ENCODE data around the gene PLCE1.

PLCE1 gene

GRCh38 chr10:94025806-94026205, 32.1 kb downstream of the PLCE1 start:
- no peak for DNase-seq

DNA sequence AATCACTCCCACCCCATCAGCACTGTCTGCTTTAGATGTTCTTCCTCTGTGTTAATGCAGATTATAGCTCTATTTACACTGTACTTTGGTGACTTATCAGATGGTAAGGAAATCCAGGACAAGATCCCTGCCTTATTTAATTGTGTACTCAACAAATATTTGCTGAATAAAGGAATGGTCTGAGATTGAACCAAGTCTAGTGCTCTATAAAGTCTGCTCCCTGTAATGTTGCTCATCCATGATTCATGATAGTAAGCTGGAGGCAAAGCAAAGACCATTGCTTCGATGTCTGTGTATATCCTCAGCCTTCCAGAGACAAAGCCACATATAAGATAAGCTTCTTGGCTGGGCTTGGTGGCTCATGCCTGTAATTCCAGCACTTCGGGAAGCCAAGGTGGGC, 33.5 kb downstream of the PLCE1 start:
- no peak for DNase-seq

GRCh38 chr10:94029955-94030354, 36.2 kb downstream of the PLCE1 start:
- DNase-seq = no peak

- DNase-seq = no peak
Observed at GRCh38 chr10:94035982-94036765, 42.4 kb downstream of the PLCE1 start.

GRCh38 chr10:94036766-94037033, 43.0 kb downstream of the PLCE1 start:
- DNase-seq = no peak

GRCh38 chr10:94037286-94037685, 43.6 kb downstream of the PLCE1 start:
- DNase-seq = no peak

- DNase-seq = no peak
Observed at GRCh38 chr10:94038024-94038423, 44.3 kb downstream of the PLCE1 start.

DNA sequence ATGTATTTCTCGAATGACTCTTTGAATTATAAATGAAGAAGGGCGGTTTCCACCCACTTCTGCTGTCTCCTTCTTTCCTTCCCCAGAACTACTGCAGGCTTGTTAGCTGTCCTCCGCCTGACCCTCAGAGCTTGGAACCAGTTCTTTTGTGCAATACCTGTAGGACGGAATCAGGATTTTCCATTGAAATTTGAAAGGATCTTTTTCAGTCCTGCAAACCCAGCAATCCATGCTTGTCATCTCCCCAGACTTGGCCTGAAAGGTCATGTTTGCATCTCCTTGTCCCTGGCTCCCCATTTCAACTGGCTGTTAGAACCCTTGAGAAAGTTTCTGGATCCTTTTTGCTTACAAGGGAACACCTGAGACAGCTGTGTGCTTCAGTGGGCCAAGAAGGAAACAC, 47.5 kb downstream of the PLCE1 start:
- no peak for DNase-seq

- DNase-seq = no peak
Observed at GRCh38 chr10:94042001-94042833, 48.5 kb downstream of the PLCE1 start.

- no peak for DNase-seq
Observed at GRCh38 chr10:94042834-94043175, 49.1 kb downstream of the PLCE1 start.
